ENCODE data around the gene TMEM167A. TPM values are rescaled to one million over a fixed set of nuclear protein-coding genes. Genes with fewer than 3 reads are reported as not detected.

TMEM167A gene
- total RNA-seq, 1 experiment from 2014 or later = 108 TPM

GRCh38 chr5:83035373-83036100 is 41.7 kb downstream of the TMEM167A start:
- H3K9me3 ChIP-seq (ENCODE audit: control insufficient read depth in 1 of 2, insufficient read depth in 1 of 2, low read depth in 1 of 2, low read length in 2 of 2) = no peaks in the 10 kb centered on the region
- RAD21 ChIA-PET (ENCODE audit: low non-redundant PET in 1 of 2, low total read pairs in 2 of 2, uncharacterized antibody in 2 of 2, unreplicated experiment in 2 of 2) = no interaction called here
- CTCF ChIA-PET = no interaction called here
- H3K4me1 ChIP-seq (ENCODE audit: control insufficient read depth in 1 of 2, insufficient read depth in 2 of 2, low read length in 2 of 2) = no peaks in the 10 kb centered on the region
- H3K9me2 ChIP-seq (ENCODE audit: insufficient read depth) = no peaks in the 10 kb centered on the region
- H3K9ac ChIP-seq (ENCODE audit: low read length) = no peak overlapping the region
- H3K36me3 ChIP-seq (ENCODE audit: control insufficient read depth in 1 of 2, insufficient read depth in 2 of 2, low read length in 2 of 2) = no peaks in the 10 kb centered on the region
- H3K79me2 ChIP-seq (ENCODE audit: insufficient read depth, low read length) = no peaks in the 10 kb centered on the region
- no peak overlapping the region for H2AFZ ChIP-seq (ENCODE audit: low read depth, low read length, poor library complexity, severe bottlenecking)
- no TSS peak for BruUV-seq (replicated peaks)
- H3K27me3 ChIP-seq (ENCODE audit: insufficient read depth, low read length) = no peaks in the 10 kb centered on the region
- H3K27ac ChIP-seq (ENCODE audit: low read depth, low read length) = no peak overlapping the region
- POLR2A ChIA-PET = interaction anchor here (1.3 kb wide), 1 partner anchor 15 kb away, joined by 3 read pairs; no protein-coding TSS in a partner anchor
- no peak overlapping the region for H3K4me2 ChIP-seq (ENCODE audit: low read length)
- no peak overlapping the region for H3K4me3 ChIP-seq (replicated peaks in 1 of 2; ENCODE audit: low read depth in 1 of 2, low read length in 2 of 2)
- ATAC-seq = peak; percentile 34; the same call in 1 of the 2 replicates
- no peaks in the 10 kb centered on the region for H4K20me1 ChIP-seq (ENCODE audit: insufficient read depth)
- DNase-seq (ENCODE audit: low read depth, low spot score) = no peak
- intact Hi-C loops (cut with micrococcal nuclease) = no loop called here
- TF ChIP-seq POLR2A (IDR thresholded peaks at IDR 0.05; ENCODE audit: borderline replicate concordance, extremely low read depth, insufficient read depth, insufficient read length) = no peak
- no peak for TF ChIP-seq POLR2AphosphoS5 (IDR thresholded peaks at IDR 0.05; ENCODE audit: low read depth, low read length)
- TF ChIP-seq ZFX (IDR thresholded peaks at IDR 0.05) = no peak

GRCh38 chr5:83034528-83035207 is 42.5 kb downstream of the TMEM167A start:
- Histone ChIP-seq H3K4me2 (ENCODE audit: low read length) (no peak overlapping the region), H3K4me1 (ENCODE audit: control insufficient read depth in 1 of 2, insufficient read depth in 2 of 2, low read length in 2 of 2) (peaks cover 0 to 5% of the 10 kb centered on the region in 2 experiments; a peak in 1 of 4 replicates), H4K20me1 (ENCODE audit: insufficient read depth) (no peaks in the 10 kb centered on the region), H3K9me3 (ENCODE audit: control insufficient read depth in 1 of 2, insufficient read depth in 1 of 2, low read depth in 1 of 2, low read length in 2 of 2) (no peaks in the 10 kb centered on the region), H3K9me2 (ENCODE audit: insufficient read depth) (no peaks in the 10 kb centered on the region), H3K27ac (ENCODE audit: low read depth, low read length) (no peak overlapping the region), H3K27me3 (ENCODE audit: insufficient read depth, low read length) (no peaks in the 10 kb centered on the region), H2AFZ (ENCODE audit: low read depth, low read length, poor library complexity, severe bottlenecking) (no peak overlapping the region), H3K9ac (ENCODE audit: low read length) (no peak overlapping the region), H3K4me3 (replicated peaks in 1 of 2; ENCODE audit: low read depth in 1 of 2, low read length in 2 of 2) (no peak overlapping the region), H3K79me2 (ENCODE audit: insufficient read depth, low read length) (no peaks in the 10 kb centered on the region), H3K36me3 (ENCODE audit: control insufficient read depth in 1 of 2, insufficient read depth in 2 of 2, low read length in 2 of 2) (no peaks in the 10 kb centered on the region)
- RAD21 ChIA-PET (ENCODE audit: low non-redundant PET in 1 of 2, low total read pairs in 2 of 2, uncharacterized antibody in 2 of 2, unreplicated experiment in 2 of 2) = no interaction called here
- BruUV-seq (replicated peaks) = no TSS peak
- no peak for ATAC-seq
- TF ChIP-seq ATF3 (IDR thresholded peaks at IDR 0.05) = no peak
- no peak for TF ChIP-seq EZH2phosphoT487 (IDR thresholded peaks at IDR 0.05; ENCODE audit: borderline replicate concordance)
- TF ChIP-seq JUND (IDR thresholded peaks at IDR 0.05) = no peak
- no peak for TF ChIP-seq YY1 (IDR thresholded peaks at IDR 0.05; ENCODE audit: extremely low read depth, insufficient replicate concordance, low read depth, low read length)
- no peak for TF ChIP-seq REST (IDR thresholded peaks at IDR 0.05; ENCODE audit: low read depth)
- no peak for TF ChIP-seq MAX (IDR thresholded peaks at IDR 0.05)
- intact Hi-C loops (cut with micrococcal nuclease) = no loop called here
- DNase-seq (ENCODE audit: low read depth, low spot score) = no peak
- POLR2A ChIA-PET = interaction anchor here (1.3 kb wide), 1 partner anchor 16 kb away, joined by 3 read pairs; no protein-coding TSS in a partner anchor
- CTCF ChIA-PET = no interaction called here
